T-cell (primary cell): Measurements from ENCODE around the gene MSH5. TPM values are rescaled to one million over a fixed set of nuclear protein-coding genes. Genes with fewer than 3 reads are reported as not detected.

Experiments used
- ATAC-seq, 4 experiments: fragments of 200-7000 bp in 3 of 4; fragments of 150-1000 bp in 1 of 4; cut with Tn5 transposase; replicated peaks in 1 of 4; 1 replicate in 3 of 4; 2 replicates in 1 of 4; pipeline ENCODE4 v1.10.0; 2021; ENCODE audit warnings: moderate library complexity in 3 of 4, mild to moderate bottlenecking in 2 of 4, moderate number of reproducible peaks in 1 of 4
- CTCF ChIA-PET, 2 donors: fragments of 300-600 bp; sonication (Branson Sonifier 250); formaldehyde crosslinking; loops; one replicate each; lab custom pipeline; 2022; ENCODE audit warnings: antibody characterized with exemption in 2 of 2; lab: Charles Lee
- POLR2A ChIA-PET, 2 donors: fragments of 300-600 bp; sonication (Branson Sonifier 250); formaldehyde crosslinking; loops; one replicate each; lab custom pipeline; 2022; ENCODE audit warnings: antibody characterized with exemption in 2 of 2; lab: Charles Lee
- DNase-seq, 35 experiments: peaks; one replicate each; pipeline versions ENCODE4 v3.0.0 to v3.0.0-alpha.2; 2013 to 2023
- H3K27ac ChIP-seq: one replicate; pipeline ENCODE4 v1.5.1; 2013; ENCODE audit warnings: low read length
- H3K27me3 ChIP-seq, 2 experiments: replicated peaks in 1 of 2; 1 replicate in 1 of 2; 2 replicates in 1 of 2; pipeline versions ENCODE4 v1.6.1 to v1.7.0; 2013; ENCODE audit warnings: low read length in 1 of 2, mixed read lengths in 1 of 2; ENCODE audit not compliant: control insufficient read depth in 2 of 2, insufficient read depth in 2 of 2; ENCODE audit errors: extremely low read depth in 1 of 2
- H3K36me3 ChIP-seq, 2 donors: 1 replicate in 1 of 2; 2 replicates in 1 of 2; pipeline versions ENCODE4 v1.6.1 to v1.7.0; 2013; ENCODE audit warnings: low read length in 1 of 2; ENCODE audit not compliant: control insufficient read depth in 2 of 2, insufficient read depth in 1 of 2; ENCODE audit errors: extremely low read depth in 1 of 2
- H3K4me1 ChIP-seq, 2 experiments: 1 replicate in 1 of 2; 2 replicates in 1 of 2; pipeline versions ENCODE4 v1.6.1 to v1.7.0; 2013; ENCODE audit warnings: low read length in 2 of 2, mixed read lengths in 1 of 2; ENCODE audit not compliant: insufficient read depth in 2 of 2, control insufficient read depth in 1 of 2; ENCODE audit errors: extremely low read depth in 1 of 2
- H3K4me3 ChIP-seq, 2 donors: 1 replicate in 1 of 2; 2 replicates in 1 of 2; pipeline versions ENCODE4 v1.5.1 to v1.7.0; 2013; ENCODE audit warnings: mild to moderate bottlenecking in 2 of 2, low read length in 1 of 2, moderate library complexity in 1 of 2; ENCODE audit not compliant: control insufficient read depth in 1 of 2; ENCODE audit errors: extremely low read depth in 1 of 2
- H3K9me3 ChIP-seq: 2 replicates; pipeline ENCODE4 v1.7.0; 2013
- H3K27ac Mint-ChIP-seq, 2 donors: one replicate each; pipeline ENCODE4 v1.8.0; 2020 to 2021; ENCODE audit warnings: mild to moderate bottlenecking in 2 of 2, mixed read lengths in 2 of 2
- H3K27me3 Mint-ChIP-seq, 2 donors: one replicate each; pipeline ENCODE4 v1.8.0; 2021 to 2022; ENCODE audit warnings: mixed read lengths in 2 of 2
- H3K36me3 Mint-ChIP-seq: one replicate; pipeline ENCODE4 v1.8.0; 2021; ENCODE audit warnings: mixed read lengths
- H3K4me1 Mint-ChIP-seq, 3 donors: one replicate each; pipeline ENCODE4 v1.8.0; 2020 to 2022; ENCODE audit warnings: mixed read lengths in 3 of 3, mild to moderate bottlenecking in 1 of 3
- H3K4me3 Mint-ChIP-seq, 3 donors: one replicate each; pipeline ENCODE4 v1.8.0; 2020 to 2022; ENCODE audit warnings: mild to moderate bottlenecking in 3 of 3, mixed read lengths in 3 of 3, moderate library complexity in 3 of 3
- H3K9me3 Mint-ChIP-seq, 3 donors: one replicate each; pipeline ENCODE4 v1.8.0; 2020 to 2022; ENCODE audit warnings: mixed read lengths in 3 of 3
- WGBS: methylation state at CpG from one replicate; pipeline ENCODE4 v1.1.5; 2013; ENCODE audit warnings: missing lambda C conversion rate; ENCODE audit not compliant: insufficient coverage; 5-methylcytosine and 5-hydroxymethylcytosine counted together
- total RNA-seq, 35 experiments: library from RNA in 6 of 35; stranded (reverse) in 6 of 35; fragments of 120-200 nt in 1 of 35; gene quantifications; one replicate each; pipeline versions ENCODE4 v1.2.1 to v1.2.4 and lab custom pipeline; 2013 to 2026

Gene MSH5
- total RNA-seq, 5 donors from 2014 or later (not counting 1 experiment from before 2014, with no cell fraction given), result 13.7 to 22.4 (median 14.4) TPM

GRCh38 chr6:31721351-31722020 lies 18.3 kb upstream of the MSH5 start, which contains the start of gene LY6G6C:
Gene LY6G6C, minus strand, starts transcription at chr6:31721746. Its CDS starts 67 bp downstream, at chr6:31721679.
- no peaks in the 10 kb centered on the region for H3K36me3 ChIP-seq
- Mint-ChIP-seq H3K27ac (no peak within 1 kb of the TSS), H3K4me1 (peaks cover 16 to 18% (median 17%) of the 10 kb centered on the region in 3 donors), H3K36me3 (no peaks in the 10 kb centered on the region), H3K4me3 (no peak within 1 kb of the TSS), H3K9me3 (no peaks in the 10 kb centered on the region), H3K27me3 (no peaks in the 10 kb centered on the region)
- ChIA-PET POLR2A (interaction anchor here in 1 of 2 donors (0.5 kb wide), 1 partner anchor 21 kb away, joined by 4 read pairs; no protein-coding TSS in a partner anchor), CTCF (no interaction called here)
- DNase-seq (no peak), ATAC-seq (no peak)
- 75% methylated on average over 3 of the region's 4 CpGs for WGBS
- no peak within 1 kb of the TSS for H3K4me3 ChIP-seq
- no peaks in the 10 kb centered on the region for H3K9me3 ChIP-seq
- no peaks in the 10 kb centered on the region for H3K27me3 ChIP-seq
- peaks cover 4 to 12% of the 10 kb centered on the region in 2 experiments for H3K4me1 ChIP-seq
- H3K27ac ChIP-seq, result no peak within 1 kb of the TSS

- no peaks in the 10 kb centered on the region for H3K36me3 Mint-ChIP-seq
- H3K9me3 Mint-ChIP-seq, result no peaks in the 10 kb centered on the region
- no peak overlapping the region for H3K27ac ChIP-seq
- no peak overlapping the region for H3K27ac Mint-ChIP-seq
- H3K4me1 Mint-ChIP-seq, result peaks cover 16 to 24% (median 24%) of the 10 kb centered on the region in 3 donors
- CTCF ChIA-PET, result no interaction called here
- ATAC-seq (no peak), DNase-seq (no peak)
- 93% methylated on average over 3 of the region's 3 CpGs for WGBS
- no peaks in the 10 kb centered on the region for H3K27me3 ChIP-seq
- POLR2A ChIA-PET, result no interaction called here
- no peaks in the 10 kb centered on the region for H3K36me3 ChIP-seq
- H3K4me3 Mint-ChIP-seq, result no peak overlapping the region
- H3K27me3 Mint-ChIP-seq, result no peaks in the 10 kb centered on the region
- no peaks in the 10 kb centered on the region for H3K9me3 ChIP-seq
- peaks cover 8 to 14% of the 10 kb centered on the region in 2 experiments for H3K4me1 ChIP-seq
- H3K4me3 ChIP-seq, result no peak overlapping the region
These were observed 17.6 kb upstream of the MSH5 start for GRCh38 chr6:31722173-31722572.

DNA sequence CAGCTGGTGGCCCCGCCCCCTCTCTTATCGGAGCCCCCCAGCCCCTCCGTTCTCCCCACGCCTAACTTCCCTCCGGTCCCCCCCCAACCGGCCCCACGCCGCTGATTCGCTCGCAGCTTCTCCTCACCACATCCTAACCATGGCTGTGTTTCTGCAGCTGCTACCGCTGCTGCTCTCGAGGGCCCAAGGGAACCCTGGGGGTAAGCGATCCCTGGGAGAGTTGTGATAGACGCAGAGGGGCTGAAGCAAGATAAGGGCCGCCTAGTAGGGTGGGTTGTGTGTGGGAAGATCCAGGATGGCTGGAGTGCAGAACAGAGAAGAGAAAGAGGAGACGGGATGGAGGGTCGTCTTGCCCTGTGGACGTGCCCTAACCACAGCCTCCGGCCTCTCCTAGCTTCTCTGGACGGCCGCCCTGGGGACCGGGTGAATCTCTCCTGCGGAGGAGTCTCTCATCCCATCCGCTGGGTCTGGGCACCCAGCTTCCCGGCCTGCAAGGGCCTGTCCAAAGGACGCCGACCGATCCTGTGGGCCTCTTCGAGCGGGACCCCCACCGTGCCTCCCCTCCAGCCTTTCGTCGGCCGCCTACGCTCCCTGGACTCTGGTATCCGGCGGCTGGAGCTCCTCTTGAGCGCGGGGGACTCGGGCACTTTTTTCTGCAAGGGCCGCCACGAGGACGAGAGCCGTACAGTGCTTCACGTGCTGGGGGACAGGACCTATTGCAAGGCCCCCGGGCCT lies 16.4 kb upstream of the MSH5 start, which contains the start of gene MPIG6B:
Gene MPIG6B, plus strand, starts transcription at position 129 of the 735 bp plus-strand sequence. Its CDS starts 11 bp downstream, at position 140.
- Histone ChIP-seq H3K4me1 (peaks cover 13 to 27% of the 10 kb centered on the region in 2 experiments), H3K36me3 (no peaks in the 10 kb centered on the region), H3K27me3 (no peaks in the 10 kb centered on the region), H3K27ac (no peak within 1 kb of the TSS), H3K4me3 (peak within 1 kb of the TSS in 1 of 2 donors; percentile 33), H3K9me3 (no peaks in the 10 kb centered on the region)
- DNase-seq, result peak in 1 of 35 experiments; percentile 18
- Mint-ChIP-seq H3K9me3 (no peaks in the 10 kb centered on the region), H3K4me1 (peaks cover 24 to 33% (median 32%) of the 10 kb centered on the region in 3 donors), H3K36me3 (no peaks in the 10 kb centered on the region), H3K4me3 (no peak within 1 kb of the TSS), H3K27me3 (no peaks in the 10 kb centered on the region), H3K27ac (peak within 1 kb of the TSS in 1 of 2 donors; percentile 64)
- peak in 3 of 4 experiments; percentile 38 to 61 (median 43) for ATAC-seq
- CTCF ChIA-PET, result no interaction called here
- POLR2A ChIA-PET, result interaction anchor here in 1 of 2 donors (0.6 kb wide), 1 partner anchor 126 kb away, joined by 9 read pairs; no protein-coding TSS in a partner anchor
- WGBS, result 76% methylated on average over 32 of the region's 46 CpGs

DNA sequence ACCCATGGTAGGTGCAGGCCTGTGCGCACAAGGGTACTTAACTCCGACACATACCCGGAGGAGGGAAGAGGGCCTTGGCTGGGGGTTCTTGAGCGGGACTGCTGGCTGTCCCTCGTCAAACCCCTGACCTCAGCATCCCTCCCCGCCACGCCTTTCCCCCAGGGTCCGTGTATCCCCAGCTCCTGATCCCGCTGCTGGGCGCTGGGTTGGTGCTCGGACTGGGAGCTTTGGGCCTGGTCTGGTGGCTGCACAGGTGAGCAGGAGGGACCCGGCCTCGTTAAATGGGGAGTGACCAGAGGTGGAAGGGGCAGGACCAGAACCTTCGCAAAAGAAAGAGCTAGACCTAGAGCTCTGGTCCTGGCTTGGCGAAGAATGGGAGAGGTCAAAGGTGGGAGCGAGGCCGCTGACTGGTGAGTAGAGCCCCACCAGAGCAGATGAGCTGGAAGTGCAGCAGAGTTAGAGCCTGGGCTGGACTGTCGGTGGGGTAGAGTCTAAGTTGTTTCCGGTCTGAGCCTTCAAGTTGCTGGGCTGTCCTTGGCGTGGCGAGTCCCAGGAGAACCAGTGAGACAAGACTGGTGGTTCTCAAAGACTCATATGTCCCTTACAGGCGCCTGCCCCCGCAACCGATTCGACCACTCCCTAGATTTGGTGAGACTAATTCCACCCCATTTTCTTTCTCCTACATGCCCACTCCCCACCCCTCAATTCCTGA lies 15.7 kb upstream of the MSH5 start:
- CTCF ChIA-PET, result no interaction called here
- Mint-ChIP-seq H3K9me3 (no peaks in the 10 kb centered on the region), H3K4me3 (no peak overlapping the region), H3K27ac (no peak overlapping the region), H3K36me3 (no peaks in the 10 kb centered on the region), H3K4me1 (peaks cover 32 to 40% (median 39%) of the 10 kb centered on the region in 3 donors), H3K27me3 (no peaks in the 10 kb centered on the region)
- no peak for ATAC-seq
- no peak overlapping the region for H3K27ac ChIP-seq
- no peak for DNase-seq
- WGBS, result 93% methylated on average over 23 of the region's 25 CpGs
- POLR2A ChIA-PET, result interaction anchor here in 1 of 2 donors (0.6 kb wide), 1 partner anchor 83 kb away, joined by 3 read pairs; no protein-coding TSS in a partner anchor
- H3K9me3 ChIP-seq, result no peaks in the 10 kb centered on the region
- H3K36me3 ChIP-seq, result no peaks in the 10 kb centered on the region
- H3K4me3 ChIP-seq, result no peak overlapping the region
- H3K27me3 ChIP-seq, result no peaks in the 10 kb centered on the region
- peaks cover 13 to 34% of the 10 kb centered on the region in 2 experiments for H3K4me1 ChIP-seq

- Histone ChIP-seq H3K4me1 (peaks cover 13 to 50% of the 10 kb centered on the region in 2 experiments), H3K9me3 (no peaks in the 10 kb centered on the region), H3K4me3 (no peak overlapping the region), H3K27ac (no peak overlapping the region), H3K36me3 (peaks cover 0 to 3% of the 10 kb centered on the region in 2 donors), H3K27me3 (no peaks in the 10 kb centered on the region)
- ChIA-PET CTCF (interaction anchor here (0.5 to 0.7 kb wide), 3 partner anchors 16 to 247 kb away, joined by 3 to 5 read pairs (median 5); partner anchors contain the start of gene EHMT2 (in 1 of the 2)), POLR2A (no interaction called here)
- 60% methylated on average over 5 of the region's 12 CpGs for WGBS
- ATAC-seq, result no peak
- H3K27me3 Mint-ChIP-seq, result no peaks in the 10 kb centered on the region
- H3K4me1 Mint-ChIP-seq, result peaks cover 41 to 54% (median 52%) of the 10 kb centered on the region in 3 donors
- DNase-seq, result no peak
- no peaks in the 10 kb centered on the region for H3K9me3 Mint-ChIP-seq
- no peak overlapping the region for H3K4me3 Mint-ChIP-seq
- H3K36me3 Mint-ChIP-seq, result no peaks in the 10 kb centered on the region
- peak overlapping the region; percentile 16 to 46 for H3K27ac Mint-ChIP-seq
These were observed 14.1 kb upstream of the MSH5 start for GRCh38 chr6:31725502-31726350.
